NCI-H1105 (cell line): ENCODE data around the gene OLFM1.
A peak's percentile ranks its signal among the peaks of the same experiment; 100 is the strongest.
"Not testable (repeated sequence)": the region's sequence is repeated elsewhere in the genome, so short reads cannot be mapped to it uniquely, and the experiment has no call there.

Source experiments
- DNase-seq: peaks from one replicate; lab custom pipeline; 2025; lab: John Stamatoyannopoulos, UW

The OLFM1 gene

DNA sequence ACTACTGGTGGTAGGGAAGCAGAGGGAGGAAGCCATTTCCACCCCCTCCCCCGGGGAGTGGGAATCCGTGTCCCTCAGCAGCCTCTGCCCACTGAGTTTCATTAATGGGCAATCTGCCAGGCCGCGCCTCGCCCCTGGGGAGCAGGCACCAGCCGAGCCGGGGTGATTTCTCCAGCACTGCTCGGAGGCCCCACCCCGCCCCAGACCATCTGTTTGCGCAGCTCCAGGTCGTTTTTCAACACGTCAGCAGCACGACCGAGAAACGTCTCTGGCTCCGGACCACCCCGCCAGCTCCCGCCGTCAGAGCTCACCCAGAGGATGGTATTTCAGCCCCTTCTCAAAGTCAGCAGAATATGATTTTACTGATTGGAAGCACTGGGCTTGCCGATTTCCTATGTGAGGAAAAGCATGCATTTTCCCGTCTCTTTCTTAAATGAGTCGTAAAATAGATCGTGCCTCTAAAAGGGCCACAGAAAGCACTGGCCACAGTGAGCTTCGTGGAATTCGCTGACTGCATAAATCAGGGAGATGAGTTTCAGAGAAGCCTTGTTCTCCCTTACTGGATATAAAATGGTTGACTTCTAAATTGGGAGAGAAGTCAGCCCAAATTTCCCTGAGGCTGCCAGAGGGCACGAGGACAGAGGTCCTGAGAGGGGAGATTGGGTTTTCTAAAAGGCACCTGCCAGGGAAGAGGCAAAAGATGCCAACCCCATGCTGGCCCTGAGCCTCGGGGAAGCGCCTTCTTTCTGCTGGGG lies 47.0 kb downstream of the OLFM1 start:
- no peak for DNase-seq

GRCh38 chr9:135135171-135135928 lies 47.9 kb downstream of the OLFM1 start:
- no peak for DNase-seq

- DNase-seq, result no peak
These were observed 48.5 kb downstream of the OLFM1 start for GRCh38 chr9:135135929-135136315.

DNA sequence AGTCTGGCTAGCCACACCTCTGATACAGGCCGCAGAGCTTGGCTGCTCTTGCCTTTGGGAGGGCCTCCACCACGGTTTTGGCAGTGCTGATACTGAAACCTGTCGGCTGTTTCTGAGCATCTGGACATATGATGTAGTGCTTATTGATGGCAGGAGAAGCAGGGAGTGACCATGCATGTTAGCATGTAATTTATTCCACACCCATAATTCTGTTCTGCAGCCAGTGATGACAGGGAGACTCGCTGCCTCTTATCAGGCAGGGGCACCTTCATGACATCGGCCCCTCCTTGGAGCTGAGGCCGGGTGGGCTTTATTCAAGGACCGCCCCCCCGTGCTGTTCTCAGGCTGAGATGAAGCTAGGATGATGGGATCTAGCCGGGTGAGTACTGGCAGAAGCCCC lies 49.0 kb downstream of the OLFM1 start:
- no peak for DNase-seq

DNA sequence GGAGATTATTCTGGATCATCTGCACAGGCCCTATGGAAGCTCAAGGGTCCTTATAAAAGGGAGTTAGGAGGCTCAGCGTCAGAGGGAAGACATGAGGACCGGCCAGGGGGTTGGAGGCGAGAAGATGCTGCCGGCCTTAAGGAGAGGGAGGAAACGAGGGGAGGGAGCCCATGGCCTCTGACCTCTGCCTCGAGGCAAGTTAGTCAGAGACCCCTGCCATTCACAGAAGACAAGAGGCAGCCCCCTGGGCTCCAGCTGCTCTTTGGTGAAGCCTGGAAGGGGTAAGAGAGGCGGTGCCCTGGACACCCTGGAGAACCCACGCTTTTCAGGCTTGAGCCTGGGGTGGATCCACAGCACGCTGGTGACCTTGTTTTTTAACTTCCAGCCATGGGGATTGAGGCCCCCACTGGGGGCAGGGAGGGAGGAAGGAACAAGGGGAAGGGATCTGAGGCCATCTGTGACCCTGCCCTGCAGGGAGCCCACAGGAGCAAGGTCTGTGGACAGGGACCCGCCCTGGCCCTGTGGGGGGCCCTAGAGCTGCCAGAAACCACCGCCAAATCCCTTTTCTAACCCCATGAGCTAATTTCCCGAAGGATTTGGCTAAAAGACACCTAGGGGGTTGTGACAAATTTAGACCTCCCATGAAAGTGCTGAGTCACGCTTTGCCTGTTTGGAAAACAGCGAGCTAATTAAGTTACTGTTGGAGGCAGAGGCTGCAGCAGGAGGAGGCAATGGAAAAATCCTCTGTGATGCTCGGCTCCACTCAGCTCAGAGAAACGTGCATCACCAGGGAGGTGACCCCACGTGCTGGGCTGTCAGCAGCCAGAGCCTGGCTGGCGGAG lies 49.7 kb downstream of the OLFM1 start:
- DNase-seq, result no peak

DNA sequence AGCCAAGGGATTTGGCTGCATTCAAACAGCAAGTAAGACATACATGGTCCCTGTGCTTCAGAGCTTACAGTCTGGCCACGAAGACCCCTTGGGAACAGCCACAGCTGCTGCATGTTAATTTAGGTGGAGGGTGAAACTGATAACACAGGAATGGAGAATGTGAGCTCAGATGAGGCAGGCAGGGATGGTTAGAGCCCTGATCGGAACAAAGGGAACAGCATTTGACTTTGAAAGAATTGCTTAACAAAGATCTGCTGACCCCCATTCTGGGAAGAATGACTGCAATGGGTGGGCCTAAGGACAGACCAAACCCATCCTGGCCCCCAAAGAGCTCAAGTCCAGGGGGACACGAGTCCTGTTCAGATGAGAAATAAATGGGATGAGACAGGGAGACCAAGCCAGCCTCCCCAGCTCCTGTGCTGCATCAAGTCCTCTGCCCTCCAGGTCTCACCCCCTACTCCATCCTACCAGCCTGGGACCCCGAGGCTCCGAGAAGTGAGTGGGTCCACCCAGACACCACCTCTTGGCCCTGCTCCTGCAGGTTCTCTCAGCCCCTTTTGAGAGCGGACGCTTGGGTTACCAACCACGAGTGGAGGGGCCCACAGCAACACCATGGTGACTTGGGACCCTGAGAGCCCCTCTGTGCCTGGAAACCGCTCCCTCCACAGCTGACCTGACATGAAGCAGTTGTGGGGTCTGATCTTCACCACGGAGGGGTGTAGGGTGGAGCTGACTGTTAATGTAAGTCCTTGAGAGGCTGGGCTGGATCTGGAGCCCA lies 50.8 kb downstream of the OLFM1 start:
- DNase-seq, result no peak

- DNase-seq, result no peak
These were observed 52.0 kb downstream of the OLFM1 start for GRCh38 chr9:135139366-135139959.

DNA sequence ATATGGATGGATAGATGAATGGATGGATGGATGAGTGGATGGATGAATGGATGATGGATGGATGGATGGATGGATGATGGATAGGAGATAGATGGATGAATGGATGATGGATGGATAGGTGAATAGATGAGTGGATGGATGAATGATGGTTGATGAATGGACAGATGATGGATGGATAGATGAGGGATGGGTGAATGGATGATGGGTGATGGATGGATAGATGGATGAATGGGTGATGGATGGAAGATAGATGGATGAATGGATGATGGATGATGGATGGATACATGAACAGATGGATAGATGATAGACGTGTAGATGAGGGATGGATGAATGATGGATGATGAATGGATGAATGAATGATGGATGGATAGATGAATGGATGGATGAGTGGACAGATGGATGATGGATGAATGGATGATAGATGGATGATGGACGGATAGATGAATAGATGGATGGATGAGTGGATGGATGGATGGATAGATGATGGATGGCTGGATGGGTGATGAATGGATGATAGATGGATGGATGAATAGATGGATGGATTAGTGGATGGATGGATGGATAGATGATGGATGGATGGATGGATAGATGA lies 53.8 kb downstream of the OLFM1 start:
- DNase-seq, result no peak

GRCh38 chr9:135144581-135145170 lies 57.2 kb downstream of the OLFM1 start:
- peak; percentile 37 for DNase-seq

- no peak for DNase-seq
These were observed 57.8 kb downstream of the OLFM1 start for GRCh38 chr9:135145312-135145711.

DNA sequence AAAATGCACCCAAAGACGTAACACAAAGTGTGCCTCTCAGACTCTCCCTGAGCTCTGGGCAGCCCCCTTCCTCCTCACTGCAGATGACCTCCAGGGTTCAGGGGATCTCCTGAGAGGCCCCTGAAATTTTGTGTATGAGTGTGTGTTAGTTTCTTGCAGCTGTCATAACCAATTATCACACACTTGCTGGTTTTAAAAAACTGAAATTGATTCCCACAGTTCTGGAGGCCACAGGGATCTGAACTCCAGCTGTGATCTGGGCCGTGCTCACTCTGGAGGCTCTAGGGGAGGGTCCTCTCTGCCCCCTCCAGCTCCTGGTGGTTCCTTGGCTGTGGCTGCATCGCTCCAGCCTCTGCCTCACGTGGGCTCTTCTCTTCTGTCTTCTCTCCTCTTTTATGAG lies 58.8 kb downstream of the OLFM1 start:
- DNase-seq, result no peak

DNA sequence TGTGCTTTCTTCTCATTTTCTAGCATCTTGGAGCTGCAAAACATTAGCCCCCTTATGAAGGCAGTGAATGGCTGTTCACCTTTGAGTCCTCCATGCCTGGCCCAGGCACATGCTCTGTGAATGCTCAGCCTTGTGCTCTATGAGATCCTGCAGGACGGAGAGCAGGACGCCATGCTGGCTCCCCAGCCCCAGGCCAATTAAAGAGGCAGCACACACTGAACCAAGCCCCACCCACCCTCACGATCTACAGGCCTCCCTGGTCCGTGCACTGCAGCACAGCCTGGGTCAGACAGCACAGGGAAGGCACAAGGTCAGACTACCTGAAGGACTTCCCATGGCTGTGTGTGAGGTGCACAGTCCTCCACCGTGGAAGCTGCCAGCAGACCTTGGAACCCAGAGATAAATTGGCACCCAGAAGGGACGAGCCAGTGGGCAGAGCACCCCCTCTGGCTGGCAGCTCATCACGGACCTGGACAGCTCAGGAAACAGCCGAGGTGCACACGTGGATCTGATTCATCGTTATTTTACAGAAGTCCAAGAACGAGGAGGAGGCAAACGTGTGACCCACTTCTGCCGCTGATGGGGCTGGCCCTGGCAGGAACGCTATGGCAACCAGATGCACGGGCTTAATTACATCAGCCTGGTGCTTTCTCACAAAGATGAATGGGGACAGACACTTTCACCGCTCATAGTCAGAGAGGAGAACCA lies 59.5 kb downstream of the OLFM1 start:
- DNase-seq, result peak; percentile 43

GRCh38 chr9:135147474-135147805 lies 60.0 kb downstream of the OLFM1 start:
- DNase-seq, result peak; percentile 43

DNA sequence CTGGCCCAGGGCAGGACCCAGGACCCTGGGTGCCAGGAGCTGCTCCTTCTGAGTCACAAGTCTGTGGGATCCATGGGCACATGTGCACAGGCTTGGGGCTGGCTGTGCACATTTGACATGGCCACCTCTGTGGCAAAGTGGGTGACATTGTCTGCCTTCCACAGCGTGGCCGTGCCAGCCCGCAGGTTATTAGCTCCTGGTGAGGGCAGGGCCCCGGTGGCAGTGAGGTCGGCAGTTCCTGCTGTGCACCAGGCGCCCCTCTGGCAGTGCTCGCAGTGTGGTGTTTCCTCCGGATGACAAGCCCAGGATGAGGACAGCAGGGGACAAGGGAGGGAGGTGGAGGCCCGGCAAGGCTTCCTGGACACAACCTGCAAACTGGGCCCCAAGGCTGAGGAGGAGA lies 60.5 kb downstream of the OLFM1 start:
- DNase-seq, result no peak

DNA sequence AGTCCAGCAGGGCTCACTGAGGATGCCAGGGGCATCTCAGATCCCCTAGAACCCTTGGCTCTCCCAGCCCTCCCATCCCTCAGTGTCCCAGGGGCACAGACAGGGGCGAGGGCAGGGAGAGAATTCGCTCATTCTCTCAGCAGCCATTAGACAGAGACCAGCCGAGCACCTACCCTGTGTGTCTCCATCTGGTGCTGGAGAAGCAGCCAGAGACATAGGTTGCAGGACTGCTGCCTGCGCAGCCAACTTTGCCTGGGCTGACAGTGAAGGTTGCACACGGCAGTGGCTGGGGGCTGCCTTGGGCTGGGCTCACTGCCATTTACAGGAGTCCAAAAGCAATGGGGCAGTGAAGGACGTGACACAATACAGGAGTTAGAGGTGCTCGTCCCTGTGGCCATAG lies 60.9 kb downstream of the OLFM1 start:
- DNase-seq, result no peak

- DNase-seq, result not testable (repeated sequence)
These were observed 62.4 kb downstream of the OLFM1 start for GRCh38 chr9:135149901-135150300.

- no peak for DNase-seq
These were observed 63.5 kb downstream of the OLFM1 start for GRCh38 chr9:135150981-135151380.

GRCh38 chr9:135151757-135152613 lies 64.5 kb downstream of the OLFM1 start:
- DNase-seq, result no peak
